Amygdala (tissue), 56 donors: ENCODE measurements around the gene RBP7.
"Not testable (repeated sequence)": the region's sequence is repeated elsewhere in the genome, so short reads cannot be mapped to it uniquely, and the experiment has no call there.

Experiments used
- DNase-seq, 56 donors: peaks; one replicate each; lab custom pipeline; 2025; lab: John Stamatoyannopoulos, UW

The RBP7 gene

DNA sequence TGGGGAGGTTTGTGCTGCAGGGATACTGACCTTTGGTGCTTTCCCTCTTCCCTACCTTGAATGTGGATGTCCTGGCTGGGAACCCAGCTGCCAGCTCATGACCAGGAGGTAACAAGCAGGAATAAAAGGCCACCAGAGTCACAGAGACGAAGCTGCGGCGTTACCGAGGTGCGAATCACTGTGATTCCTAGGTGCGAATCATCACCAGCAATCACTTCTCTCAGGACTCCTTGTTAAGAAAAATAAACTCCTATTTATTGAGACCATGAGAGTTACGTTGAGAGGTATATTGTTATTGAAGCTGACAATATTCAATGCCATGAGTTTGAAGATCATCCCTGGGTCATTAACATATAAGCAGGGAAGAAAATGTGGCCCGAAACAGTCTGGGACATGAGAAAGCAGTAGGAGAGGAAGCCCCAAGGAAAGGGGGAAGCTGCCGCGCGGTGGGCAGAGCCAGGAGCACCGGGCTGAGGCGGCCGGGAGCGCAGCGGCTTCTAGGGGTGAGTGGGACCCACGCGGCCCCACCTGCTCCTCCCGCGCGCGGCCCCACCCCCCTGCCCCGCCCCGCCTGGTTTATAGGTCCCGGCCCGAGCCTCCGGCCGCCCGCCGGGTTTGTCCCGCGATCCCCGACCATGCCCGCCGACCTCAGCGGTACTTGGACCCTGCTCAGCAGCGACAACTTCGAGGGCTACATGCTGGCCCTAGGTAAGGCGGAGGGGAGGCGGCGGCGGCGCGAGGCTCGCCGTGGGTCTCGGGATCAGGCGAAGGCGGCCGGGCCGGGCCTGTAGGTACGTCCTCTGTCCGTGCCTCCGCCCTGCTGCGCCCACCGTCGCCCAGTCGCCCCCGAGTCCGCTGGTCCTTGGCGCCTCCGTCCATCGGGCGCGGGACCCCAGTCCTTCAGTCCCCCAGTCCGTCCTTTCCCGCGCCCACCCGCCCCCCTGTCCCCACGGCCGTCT lies at the start of gene RBP7:
Gene RBP7, plus strand, starts transcription at position 605 of the 959 bp plus-strand sequence. Its CDS starts 31 bp downstream, at position 636.
- DNase-seq, result peak in 11 of 56 donors; percentile 2 to 40 (median 10)

DNA sequence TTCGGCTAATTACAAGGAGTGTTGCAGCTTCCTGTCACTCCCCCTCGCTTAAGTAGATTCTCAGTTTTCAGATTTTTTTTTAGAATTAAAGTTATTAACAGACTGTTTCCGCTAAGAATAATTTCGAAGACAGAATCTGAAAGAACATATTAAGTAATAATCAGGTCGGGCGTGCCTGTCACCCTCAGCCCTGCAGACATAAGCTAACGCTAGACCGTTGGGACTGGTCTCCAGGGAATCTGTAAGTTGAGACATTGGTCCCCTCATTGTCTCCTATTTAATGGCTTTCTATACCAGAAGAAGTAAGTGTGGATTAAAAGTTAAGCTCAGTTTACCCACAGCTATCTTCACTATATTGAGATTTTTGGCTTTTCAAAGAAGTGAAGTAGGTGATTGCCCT lies 39.3 kb upstream of the RBP7 start:
- no peak for DNase-seq

DNA sequence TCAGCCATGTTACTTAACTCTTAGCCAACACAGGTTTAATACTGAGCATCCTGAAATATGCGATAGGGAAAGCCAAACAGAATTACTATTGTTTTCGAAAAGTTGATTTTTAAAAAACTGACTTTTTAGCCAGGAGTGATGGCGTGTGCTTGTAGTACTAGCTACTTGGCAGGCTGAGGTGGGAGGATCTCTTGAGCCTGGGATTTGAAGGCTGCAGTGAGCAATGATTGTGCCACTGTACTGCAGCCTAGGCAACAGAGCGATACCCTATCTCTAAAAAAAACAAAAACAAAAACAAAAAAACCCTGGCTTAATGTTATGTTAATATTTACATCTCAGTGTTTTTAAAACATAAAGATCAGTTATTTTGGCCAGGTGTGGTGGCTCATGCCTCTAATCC lies 37.0 kb upstream of the RBP7 start:
- DNase-seq, result no peak

DNA sequence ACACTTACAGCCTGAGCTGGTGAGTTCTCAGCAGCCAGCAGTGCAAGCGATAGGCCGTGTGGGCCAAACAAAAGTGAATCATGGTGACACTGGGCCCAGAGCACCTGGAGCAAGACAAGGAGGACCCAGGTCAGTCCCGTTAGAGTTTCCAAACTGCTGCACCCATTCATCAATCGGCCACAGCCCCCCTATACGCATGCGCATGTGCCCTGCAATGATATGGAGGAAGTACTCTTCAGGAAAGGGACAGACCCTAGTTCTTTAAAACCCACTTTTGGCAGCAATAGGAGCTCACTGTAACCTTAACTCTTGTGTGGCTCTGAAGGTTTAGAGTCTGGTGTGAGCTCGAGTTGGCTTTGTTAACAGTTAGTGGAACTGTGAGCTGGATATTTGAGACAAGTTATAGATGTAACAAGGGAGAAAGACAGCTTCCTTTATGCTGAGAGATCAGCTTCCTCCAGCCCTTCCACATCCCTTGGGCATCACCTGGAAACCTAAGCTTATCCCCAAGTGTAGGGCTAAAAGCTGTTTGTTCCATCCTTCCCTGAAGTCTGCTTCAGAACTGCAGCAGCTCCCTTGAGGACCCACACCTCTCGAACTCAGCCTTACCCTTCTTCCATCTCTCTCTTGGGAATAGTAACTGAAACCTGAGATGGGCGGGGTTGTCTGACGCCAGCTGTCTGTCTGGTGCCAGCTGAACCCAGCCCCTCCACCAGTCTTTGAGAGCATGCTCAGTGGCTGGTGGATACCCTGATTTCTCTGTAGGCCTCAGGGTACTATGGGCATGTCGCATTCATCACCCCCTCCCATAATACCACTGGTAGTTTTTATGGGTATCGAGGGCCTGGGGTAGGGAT lies 36.1 kb upstream of the RBP7 start:
- DNase-seq, result no peak

DNA sequence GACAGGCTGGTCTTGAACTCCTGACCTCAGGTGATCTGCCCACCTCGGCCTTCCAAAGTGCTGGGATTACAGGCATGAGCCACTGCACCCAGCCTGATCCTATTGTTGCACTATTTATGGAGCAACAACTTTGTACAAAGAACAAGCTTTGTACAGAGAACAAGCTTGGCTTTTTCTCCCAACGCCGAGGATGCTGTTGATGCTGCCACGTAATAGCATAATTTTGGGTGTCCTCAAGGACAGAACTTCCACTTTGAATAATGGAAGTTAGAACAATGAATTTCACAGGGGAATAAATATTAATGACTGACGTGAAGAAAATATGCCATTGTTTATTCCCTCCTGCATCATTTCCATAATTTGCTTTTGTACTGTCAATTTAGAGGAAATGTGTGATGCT lies 12.8 kb upstream of the RBP7 start:
- DNase-seq, result peak in 12 of 56 donors; percentile 5 to 36 (median 12)

DNA sequence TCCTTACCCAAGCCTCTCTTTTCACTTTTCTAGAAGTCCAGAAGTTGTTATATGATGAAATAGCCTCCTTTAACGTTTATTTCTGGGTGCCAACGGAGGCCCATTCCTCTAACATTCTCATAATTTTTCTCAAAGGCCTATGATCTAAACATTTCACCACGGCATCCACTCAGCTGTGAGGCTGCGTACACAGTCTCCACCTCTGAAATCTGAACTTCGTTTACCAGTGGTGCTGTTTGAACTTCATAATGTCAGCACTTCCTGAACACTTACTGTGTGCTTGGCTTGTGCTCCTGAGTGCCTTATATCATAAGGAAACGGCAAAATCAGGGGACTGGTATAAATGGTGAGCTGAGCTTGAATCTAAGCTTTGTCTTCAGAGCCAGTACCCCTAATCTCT lies 12.0 kb upstream of the RBP7 start:
- no peak for DNase-seq

DNA sequence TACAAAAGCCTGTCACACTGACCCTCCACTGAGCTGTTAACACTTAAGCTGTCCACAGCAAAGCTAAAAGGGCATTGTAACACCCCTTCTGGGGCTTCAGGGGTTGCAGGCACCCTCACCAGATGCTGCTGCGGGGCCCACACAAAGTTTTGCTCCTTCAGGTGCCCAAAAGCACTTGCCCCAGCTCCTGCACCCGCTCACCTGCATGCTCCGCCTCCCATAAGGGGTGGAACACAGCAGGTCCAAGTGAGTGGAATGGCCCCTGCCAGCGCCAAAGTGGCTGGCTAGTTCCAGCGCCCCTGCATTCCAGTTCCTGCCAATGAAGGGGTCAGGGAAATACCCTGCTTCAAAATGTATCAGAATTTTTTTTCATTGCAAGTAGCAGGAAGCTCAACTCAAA lies 7.3 kb upstream of the RBP7 start:
- DNase-seq, result no peak

DNA sequence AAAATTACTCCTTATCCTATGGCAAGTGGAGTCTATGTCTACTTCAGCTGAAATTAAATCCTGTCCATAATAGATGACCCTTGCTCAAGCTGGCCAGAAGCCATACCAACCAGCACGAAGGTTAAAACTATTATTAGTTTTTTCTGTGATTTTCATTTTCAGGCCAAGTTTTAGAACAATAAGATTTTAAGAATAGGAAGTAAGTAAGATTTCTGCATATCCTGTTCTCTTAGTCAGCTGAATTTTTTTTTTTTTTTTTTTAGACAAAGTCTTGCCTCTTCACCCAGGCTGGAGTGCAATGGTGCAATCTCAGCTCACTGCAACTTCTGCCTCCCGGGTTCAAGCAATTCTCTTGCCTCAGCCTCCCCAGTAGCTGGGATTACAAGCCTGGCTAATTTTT lies 6.1 kb upstream of the RBP7 start:
- DNase-seq, result no peak

DNA sequence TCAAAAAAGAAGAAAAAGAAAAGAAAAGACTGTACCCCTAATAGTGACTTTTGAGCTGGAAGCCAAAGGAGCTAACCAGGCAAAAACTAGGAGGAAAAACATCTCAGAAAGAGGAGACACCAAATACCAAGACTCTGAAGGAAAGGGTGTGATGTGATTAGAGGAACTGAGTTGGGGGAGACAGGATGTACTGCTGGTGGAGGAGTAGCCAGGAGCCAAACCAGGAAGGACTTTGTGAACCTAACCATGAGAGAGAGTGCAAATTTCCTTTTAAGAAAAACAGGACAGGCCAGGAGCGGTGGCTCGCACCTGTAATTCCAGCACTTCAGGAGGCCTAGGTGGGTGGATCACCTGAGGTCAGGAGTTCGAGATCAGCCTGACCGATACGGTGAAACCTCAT lies 4.1 kb upstream of the RBP7 start:
- no peak for DNase-seq

DNA sequence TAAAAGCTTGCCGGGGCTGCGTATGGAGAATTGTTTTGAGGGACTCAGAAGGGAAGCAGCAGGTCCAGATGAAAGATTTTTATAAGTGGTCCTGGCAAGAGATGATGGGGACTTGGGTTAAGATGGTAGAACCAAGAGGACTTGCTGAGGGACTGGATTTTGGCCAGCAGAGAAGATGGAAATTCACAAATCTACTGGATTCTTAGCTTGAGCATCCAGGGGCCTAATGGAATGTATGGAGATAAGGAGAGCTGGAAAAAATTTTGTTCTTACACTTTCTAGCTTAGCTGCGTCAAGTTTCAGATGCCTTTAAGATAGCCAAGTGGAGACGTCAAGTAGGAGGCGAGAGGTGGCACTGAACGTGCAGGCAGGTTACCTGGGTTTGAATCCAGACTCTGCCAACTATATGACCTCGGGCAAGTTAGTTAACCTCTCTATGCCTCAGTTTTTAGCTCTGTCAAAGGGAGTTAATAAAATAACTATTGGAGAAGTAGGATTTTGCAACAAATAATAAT lies 3.4 kb upstream of the RBP7 start:
- no peak for DNase-seq

DNA sequence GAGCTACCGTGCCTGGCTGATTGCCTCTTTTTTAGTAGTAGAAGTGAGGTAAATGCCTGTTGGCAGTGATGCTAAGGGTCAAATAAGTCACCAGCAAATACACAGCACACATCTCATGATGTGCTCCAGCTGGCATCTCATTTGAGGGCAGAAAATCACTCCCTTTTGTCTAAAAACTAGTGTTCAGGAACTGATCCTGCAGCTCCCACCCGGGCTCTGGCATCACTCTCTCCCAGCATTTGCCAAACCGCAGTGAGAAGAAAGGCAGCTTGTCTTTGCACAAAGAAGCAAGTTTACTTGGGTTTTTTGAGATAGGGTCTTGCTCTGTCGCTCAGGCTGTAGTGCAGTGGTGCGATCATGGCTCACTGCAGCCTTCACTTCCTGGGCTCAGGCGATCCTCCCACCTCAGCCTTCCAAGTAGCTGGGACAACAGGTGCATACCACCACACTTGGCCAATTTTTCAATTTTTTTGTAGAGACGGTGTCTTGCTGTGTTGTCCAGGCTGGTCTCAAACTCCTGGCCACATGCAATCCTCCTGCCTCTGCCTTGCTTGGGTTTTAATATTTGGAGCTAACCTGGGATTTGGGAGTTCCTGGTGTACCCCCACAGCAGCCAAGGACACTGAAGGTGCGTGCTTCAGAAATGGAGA lies 4.1 kb downstream of the RBP7 start:
- peak in 45 of 56 donors; percentile 5 to 75 (median 42) for DNase-seq

DNA sequence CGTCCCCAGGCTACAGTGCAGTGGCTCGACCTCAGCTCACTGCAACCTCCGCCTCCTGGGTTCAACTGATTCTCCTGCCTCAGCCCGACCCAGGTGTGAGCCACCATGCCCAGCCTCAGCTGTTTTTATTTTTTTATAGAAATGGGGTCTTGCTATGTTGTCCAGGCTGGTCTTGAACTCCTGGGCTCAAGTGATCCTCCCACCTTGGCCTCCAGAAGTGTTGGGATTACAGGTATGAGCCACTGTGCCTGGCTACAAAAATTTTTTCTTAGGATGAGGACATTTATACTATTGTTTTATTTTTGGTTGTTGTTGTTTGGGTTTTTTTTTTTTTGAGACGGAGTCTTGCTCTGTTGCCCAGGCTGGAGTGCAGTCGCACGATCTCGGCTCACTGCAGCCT lies 8.2 kb downstream of the RBP7 start:
- not testable (repeated sequence) for DNase-seq

DNA sequence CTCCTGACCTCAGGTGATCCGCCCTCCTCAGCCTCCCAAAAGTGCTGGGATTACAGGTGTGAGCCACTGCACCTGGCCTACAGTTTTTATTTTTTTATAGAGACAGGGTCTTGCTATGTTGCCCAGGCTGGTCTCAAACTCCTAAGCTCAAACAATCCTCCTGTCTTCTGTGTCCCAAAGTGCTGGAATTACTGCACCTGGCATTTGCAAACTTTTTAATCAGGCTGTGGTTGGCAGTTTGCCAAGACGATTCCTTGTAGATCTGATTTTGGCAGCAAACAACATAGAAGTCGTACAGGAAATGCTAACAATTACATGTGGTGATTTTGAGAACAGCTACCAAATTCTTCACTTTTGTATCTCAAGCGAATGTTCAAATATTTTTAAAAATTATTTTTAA lies 10.1 kb downstream of the RBP7 start:
- peak in 1 of 56 donors; percentile 16 for DNase-seq

DNA sequence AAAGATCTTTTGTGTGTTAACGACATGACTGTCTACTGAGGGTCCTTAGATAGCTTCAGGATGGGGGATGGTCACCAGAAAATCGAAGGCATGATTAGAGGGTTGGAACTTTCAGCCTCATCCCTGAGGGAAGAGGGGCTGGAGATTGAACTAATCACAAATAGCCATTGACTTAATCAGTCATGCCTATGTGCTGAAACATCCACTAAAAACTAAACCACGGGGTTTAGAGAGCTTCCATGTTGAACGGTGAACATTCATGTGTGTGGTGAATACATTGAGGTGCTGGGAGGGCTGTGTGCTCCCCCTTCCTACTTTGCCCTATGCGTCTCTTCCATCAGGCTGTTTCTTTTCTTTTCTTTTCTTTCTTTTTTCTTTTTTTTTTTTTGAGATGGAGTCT lies 17.0 kb downstream of the RBP7 start:
- no peak for DNase-seq

DNA sequence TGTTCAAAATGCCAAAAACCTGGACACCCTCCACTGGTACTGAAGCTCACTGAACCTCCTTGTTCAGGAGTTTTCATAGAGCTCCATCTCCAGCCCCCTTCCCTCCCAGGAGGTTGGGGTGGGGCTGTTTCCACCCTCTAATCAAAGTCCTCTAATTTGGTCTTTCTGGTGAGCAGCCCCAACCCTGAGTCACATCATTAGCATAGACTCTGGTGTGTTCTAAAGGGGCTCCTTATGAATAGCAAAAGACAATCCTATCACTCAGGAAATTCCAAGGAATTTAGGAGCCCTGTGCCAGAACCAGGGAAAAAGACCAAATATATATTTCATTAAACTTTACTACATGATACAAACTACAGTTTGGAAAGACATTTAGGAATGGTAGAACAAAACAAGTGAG lies 22.5 kb downstream of the RBP7 start:
- no peak for DNase-seq

DNA sequence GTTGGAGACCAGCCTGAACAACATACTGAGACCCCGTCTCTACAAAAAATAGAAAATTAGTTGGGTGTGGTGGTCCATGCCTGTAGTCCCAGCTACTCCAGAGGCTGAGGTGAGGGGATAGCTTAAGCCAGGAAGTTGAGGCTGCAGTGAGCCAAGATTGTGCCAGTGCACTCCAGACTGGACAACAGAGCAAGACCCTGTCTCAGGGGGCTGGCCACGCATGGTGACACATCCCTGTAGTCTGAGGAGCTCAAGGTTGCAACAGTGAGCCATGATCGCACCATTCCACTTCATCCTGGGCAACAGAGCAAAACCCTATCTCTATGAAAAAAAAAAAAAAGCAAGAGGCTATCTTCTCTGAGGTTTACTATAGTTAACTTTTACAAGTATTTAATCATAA lies 23.1 kb downstream of the RBP7 start:
- no peak for DNase-seq

DNA sequence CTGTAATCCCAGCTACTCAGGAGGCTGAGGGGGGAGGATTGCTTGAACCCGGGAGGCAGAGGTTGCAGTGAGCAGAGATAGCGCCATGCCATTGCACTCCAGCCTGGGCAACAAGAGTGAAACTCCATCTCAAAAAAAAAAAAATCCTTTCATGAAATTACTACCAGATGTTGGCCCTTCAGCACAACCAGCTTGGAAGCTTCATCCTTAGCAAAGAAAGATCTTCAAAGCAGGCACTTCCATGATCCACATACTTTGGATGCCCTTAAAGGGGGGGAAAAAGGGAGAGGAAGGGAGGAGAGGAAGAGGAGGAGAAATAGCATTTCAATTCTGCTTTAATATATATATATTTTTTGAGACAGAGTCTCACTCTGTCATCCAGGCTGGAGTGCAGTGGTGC lies 23.6 kb downstream of the RBP7 start:
- DNase-seq, result not testable (repeated sequence)

DNA sequence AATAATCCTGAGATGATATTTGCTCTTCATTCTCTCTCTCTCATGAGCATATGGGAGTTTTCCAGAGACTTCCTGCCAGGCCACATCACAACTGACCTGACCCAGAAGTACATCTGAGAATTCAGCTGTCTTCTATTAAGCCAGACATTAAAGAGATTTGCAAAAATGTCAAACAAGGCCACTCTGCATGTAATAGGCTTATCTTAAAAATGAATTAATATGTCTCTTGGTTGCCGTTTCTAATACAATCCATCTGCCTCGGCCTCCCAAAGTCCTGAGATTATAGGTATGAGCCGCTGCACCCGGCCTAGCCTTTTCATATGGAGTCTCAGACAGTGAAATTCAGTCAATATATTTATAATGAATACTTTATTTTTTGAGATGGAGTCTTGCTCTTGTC lies 25.0 kb downstream of the RBP7 start:
- DNase-seq, result not testable (repeated sequence)

DNA sequence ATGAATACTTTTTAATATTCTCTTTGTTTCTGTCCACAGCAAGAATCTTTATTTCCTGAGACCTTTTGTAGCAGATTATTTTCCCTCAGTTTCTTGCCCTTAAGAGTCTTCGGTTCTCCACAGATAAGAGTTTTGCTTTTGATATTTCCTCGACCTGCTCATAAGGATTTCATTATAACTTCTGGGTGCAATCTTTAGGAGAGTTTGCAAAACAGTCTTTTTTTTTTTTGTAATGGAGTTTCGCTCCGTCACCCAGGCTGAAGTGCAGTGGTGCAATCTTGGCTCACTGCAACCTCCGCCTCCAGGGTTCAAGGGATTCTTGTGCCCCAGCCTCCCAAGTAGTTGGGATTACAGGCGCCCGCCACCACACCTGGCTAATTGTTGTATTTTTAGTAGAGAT lies 25.6 kb downstream of the RBP7 start:
- no peak for DNase-seq

DNA sequence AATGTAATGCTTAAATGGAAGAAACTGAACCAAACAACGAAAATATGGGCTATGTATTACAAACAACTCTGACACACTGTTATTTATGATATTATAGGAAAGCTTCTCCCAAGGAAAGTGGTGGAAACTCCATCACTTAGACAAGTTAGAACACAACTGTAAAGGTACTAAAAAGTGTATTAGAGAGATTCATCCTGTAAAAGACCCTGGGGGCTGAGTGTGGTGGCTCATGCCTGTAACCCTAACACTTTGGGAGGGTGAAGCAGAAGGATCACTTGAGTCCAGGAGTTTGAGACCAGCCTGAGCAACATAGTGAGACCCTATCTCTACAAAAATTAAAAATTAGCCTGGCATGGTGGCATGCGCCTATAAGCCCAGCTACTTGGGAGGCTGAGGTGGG lies 28.3 kb downstream of the RBP7 start:
- DNase-seq, result no peak

DNA sequence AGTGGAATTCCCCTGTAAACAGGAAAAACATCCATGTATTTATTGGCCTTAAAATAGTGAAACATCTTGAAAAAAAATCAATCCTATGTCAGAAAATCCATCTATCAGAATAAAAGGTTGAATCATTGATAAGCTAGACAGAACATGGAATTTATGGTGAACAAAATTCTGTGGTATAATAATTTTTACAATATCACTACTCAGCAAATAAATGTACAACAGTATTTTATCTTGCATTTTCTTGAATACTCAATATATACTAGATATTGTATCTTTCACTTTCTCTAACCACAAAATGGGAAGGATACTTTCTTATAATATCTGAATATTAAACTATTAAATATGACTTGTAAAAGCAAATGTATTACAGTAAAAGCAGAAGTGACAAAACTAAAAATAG lies 30.0 kb downstream of the RBP7 start:
- no peak for DNase-seq
